Measurements from ENCODE around the gene PLEKHB1.

- TF ChIP-seq CTCF (conservative IDR thresholded peaks at IDR 0.05; ENCODE audit: low read length) (no peak), EZH2phosphoT487 (IDR thresholded peaks at IDR 0.05; ENCODE audit: borderline replicate concordance, low read depth, low read length) (no peak)
Observed at GRCh38 chr11:73655686-73656085, 9.3 kb downstream of the PLEKHB1 start.

All from OCI-LY7 (cell line).